MCF 10A (cell line): ENCODE results near the gene UBXN4. TPM values are rescaled to one million over a fixed set of nuclear protein-coding genes. Genes with fewer than 3 reads are reported as not detected.

Experiments used
- BruUV-seq: library from RNA; stranded (reverse); fragments of 400-500 nt; replicated peaks from 2 replicates; lab custom pipeline; 2021; lab: Mats Ljungman, UMichigan
- CTCF ChIA-PET: fragments of 300-600 bp; sonication (Branson Sonifier 250); formaldehyde crosslinking; extraction: SDS; loops from one replicate; lab custom pipeline; 2021; ENCODE audit warnings: antibody characterized with exemption, inconsistent platforms; lab: Yijun Ruan, JAX
- POLR2A ChIA-PET: fragments of 300-600, 350-650 bp; sonication (Branson Sonifier 250); formaldehyde crosslinking; extraction: SDS; loops from one replicate; lab custom pipeline; 2020; ENCODE audit warnings: antibody characterized with exemption, inconsistent platforms; lab: Yijun Ruan, JAX
- DNase-seq: peaks from one replicate; pipeline ENCODE4 v3.0.0-alpha.2; 2018; ENCODE audit not compliant: unreplicated experiment
- H3K27ac Mint-ChIP-seq: one replicate; pipeline ENCODE4 v1.8.0; 2022; ENCODE audit warnings: mild to moderate bottlenecking, low read depth, mixed read lengths; ENCODE audit not compliant: unreplicated experiment
- H3K27me3 Mint-ChIP-seq: one replicate; pipeline ENCODE4 v1.8.0; 2022; ENCODE audit warnings: mixed read lengths; ENCODE audit not compliant: insufficient read depth, unreplicated experiment
- H3K36me3 Mint-ChIP-seq: one replicate; pipeline ENCODE4 v1.8.0; 2022; ENCODE audit warnings: mild to moderate bottlenecking, moderate library complexity, mixed read lengths; ENCODE audit not compliant: insufficient read depth, unreplicated experiment
- H3K4me1 Mint-ChIP-seq: one replicate; pipeline ENCODE4 v1.8.0; 2022; ENCODE audit warnings: mixed read lengths; ENCODE audit not compliant: insufficient read depth, unreplicated experiment
- H3K4me3 Mint-ChIP-seq: one replicate; pipeline ENCODE4 v1.8.0; 2022; ENCODE audit warnings: mild to moderate bottlenecking, moderate library complexity, mixed read lengths; ENCODE audit not compliant: unreplicated experiment
- H3K9me3 Mint-ChIP-seq: one replicate; pipeline ENCODE4 v1.8.0; 2022; ENCODE audit warnings: mixed read lengths; ENCODE audit not compliant: unreplicated experiment
- CTCF ChIP-seq: fragments of 200-600 bp; IDR thresholded peaks from one replicate; pipeline ENCODE4 v1.8.0; 2022; ENCODE audit warnings: antibody characterized with exemption, mild to moderate bottlenecking; ENCODE audit not compliant: unreplicated experiment
- intact Hi-C: fragments of 100-400 bp; cut with micrococcal nuclease; formaldehyde crosslinking; loops from 2 replicates; pipeline ENCODE4 v1.14.1; 2022
- total RNA-seq: library from RNA; stranded (reverse); gene quantifications from 2 replicates; pipeline ENCODE4 v1.2.3, GENCODE V29; 2022

The UBXN4 gene
- total RNA-seq, 1 experiment from 2014 or later = 79.0 TPM

GRCh38 chr2:135818937-135819610, 77.4 kb downstream of the UBXN4 start:
- ChIA-PET CTCF (interaction anchor here (0.6 to 1.1 kb wide), 2 partner anchors 566 to 671 kb away, joined by 3 read pairs; no protein-coding TSS in a partner anchor), POLR2A (no interaction called here)
- TF ChIP-seq CTCF = peak; percentile 13
- H3K4me1 Mint-ChIP-seq = no peaks in the 10 kb centered on the region
- intact Hi-C loops = loop anchor here (5.0 kb wide), 1 partner anchor 558 kb away; no protein-coding TSS in a partner anchor
- BruUV-seq = no TSS peak
- H3K27me3 Mint-ChIP-seq = no peaks in the 10 kb centered on the region
- no peak overlapping the region for H3K27ac Mint-ChIP-seq
- no peak overlapping the region for H3K4me3 Mint-ChIP-seq
- H3K9me3 Mint-ChIP-seq = no peaks in the 10 kb centered on the region
- no peaks in the 10 kb centered on the region for H3K36me3 Mint-ChIP-seq
- peak; percentile 38 for DNase-seq

- Mint-ChIP-seq H3K27me3 (no peaks in the 10 kb centered on the region), H3K36me3 (no peaks in the 10 kb centered on the region), H3K27ac (no peak overlapping the region), H3K4me3 (no peak overlapping the region), H3K9me3 (no peaks in the 10 kb centered on the region), H3K4me1 (no peaks in the 10 kb centered on the region)
- no TSS peak for BruUV-seq
- DNase-seq = no peak
- CTCF ChIA-PET = interaction anchor here (1.2 to 1.3 kb wide), 2 partner anchors 18 to 23 kb away, joined by 3 read pairs; no protein-coding TSS in a partner anchor
- intact Hi-C loops = no loop called here
- POLR2A ChIA-PET = no interaction called here
- TF ChIP-seq CTCF = no peak
These were observed 78.5 kb downstream of the UBXN4 start for GRCh38 chr2:135820003-135820618.

GRCh38 chr2:135821190-135821589, 79.5 kb downstream of the UBXN4 start:
- Mint-ChIP-seq H3K27me3 (no peaks in the 10 kb centered on the region), H3K4me1 (no peaks in the 10 kb centered on the region), H3K4me3 (no peak overlapping the region), H3K36me3 (no peaks in the 10 kb centered on the region), H3K9me3 (no peaks in the 10 kb centered on the region), H3K27ac (no peak overlapping the region)
- no peak for DNase-seq
- TF ChIP-seq CTCF = no peak
- ChIA-PET CTCF (interaction anchor here (1.1 to 1.2 kb wide), 2 partner anchors 19 to 563 kb away, joined by 3 read pairs; no protein-coding TSS in a partner anchor), POLR2A (interaction anchor here (1.1 kb wide), 1 partner anchor 78 kb away, joined by 4 read pairs; no protein-coding TSS in a partner anchor)
- BruUV-seq = no TSS peak
- intact Hi-C loops = no loop called here

- no TSS peak for BruUV-seq
- no peak for TF ChIP-seq CTCF
- Mint-ChIP-seq H3K27ac (no peak overlapping the region), H3K4me1 (no peaks in the 10 kb centered on the region), H3K36me3 (no peaks in the 10 kb centered on the region), H3K9me3 (no peaks in the 10 kb centered on the region), H3K27me3 (no peaks in the 10 kb centered on the region), H3K4me3 (no peak overlapping the region)
- no peak for DNase-seq
- intact Hi-C loops = no loop called here
- CTCF ChIA-PET = interaction anchor here (1.2 to 2.0 kb wide), 2 partner anchors 9 to 25 kb away, joined by 3 to 4 read pairs; no protein-coding TSS in a partner anchor
- POLR2A ChIA-PET = no interaction called here
These were observed 81.2 kb downstream of the UBXN4 start for GRCh38 chr2:135822855-135823254.
